Upper lobe of right lung (tissue), 1 donor: Measurements from ENCODE around the gene PEX12. TPM values are rescaled to one million over a fixed set of nuclear protein-coding genes. Genes with fewer than 3 reads are reported as not detected.
"Not testable (repeated sequence)": the region's sequence is repeated elsewhere in the genome, so short reads cannot be mapped to it uniquely, and the experiment has no call there.

ENCODE experiments used
- ATAC-seq: fragments of 200-7000 bp; cut with Tn5 transposase; one replicate; pipeline ENCODE4 v1.9.1; 2020; ENCODE audit warnings: mild to moderate bottlenecking, moderate library complexity
- DNase-seq: peaks from one replicate; pipeline ENCODE4 v3.0.0-alpha.2; 2020
- H3K27ac ChIP-seq: fragments of 200-600 bp; one replicate; pipeline ENCODE4 v1.8.0; 2022
- H3K27me3 ChIP-seq: fragments of 200-600 bp; one replicate; pipeline ENCODE4 v1.8.0; 2022; ENCODE audit warnings: mild to moderate bottlenecking
- H3K36me3 ChIP-seq: fragments of 200-600 bp; one replicate; pipeline ENCODE4 v1.8.0; 2022
- H3K4me1 ChIP-seq: fragments of 200-600 bp; one replicate; pipeline ENCODE4 v1.8.0; 2022
- H3K4me3 ChIP-seq: fragments of 200-600 bp; one replicate; pipeline ENCODE4 v1.8.0; 2022; ENCODE audit warnings: mild to moderate bottlenecking
- H3K9me3 ChIP-seq: fragments of 200-600 bp; one replicate; pipeline ENCODE4 v1.8.0; 2022
- intact Hi-C: fragments of 100-400 bp; cut with DNase I; formaldehyde crosslinking; loops from one replicate; pipeline ENCODE4 v1.11.0; 2022
- total RNA-seq: library from RNA; stranded (reverse); fragmentation: NEBNext Ultra II Directional; extraction: Animal tissue kit (Norgen Biotek cat#: 25700); gene quantifications from one replicate; pipeline ENCODE4 v1.2.1, GENCODE V29; 2021
- TF ChIP-seq, protein P1 (sequence below): fragments of 200-600 bp; IDR thresholded peaks from one replicate; pipeline ENCODE4 v1.8.0; 2022; ENCODE audit warnings: antibody characterized with exemption
- donor health status: DM: no; HTN: yes; CAD: no; lungs with severe emphysema.

Gene PEX12
- total RNA-seq, 1 donor from 2014 or later = 4.7 TPM

DNA sequence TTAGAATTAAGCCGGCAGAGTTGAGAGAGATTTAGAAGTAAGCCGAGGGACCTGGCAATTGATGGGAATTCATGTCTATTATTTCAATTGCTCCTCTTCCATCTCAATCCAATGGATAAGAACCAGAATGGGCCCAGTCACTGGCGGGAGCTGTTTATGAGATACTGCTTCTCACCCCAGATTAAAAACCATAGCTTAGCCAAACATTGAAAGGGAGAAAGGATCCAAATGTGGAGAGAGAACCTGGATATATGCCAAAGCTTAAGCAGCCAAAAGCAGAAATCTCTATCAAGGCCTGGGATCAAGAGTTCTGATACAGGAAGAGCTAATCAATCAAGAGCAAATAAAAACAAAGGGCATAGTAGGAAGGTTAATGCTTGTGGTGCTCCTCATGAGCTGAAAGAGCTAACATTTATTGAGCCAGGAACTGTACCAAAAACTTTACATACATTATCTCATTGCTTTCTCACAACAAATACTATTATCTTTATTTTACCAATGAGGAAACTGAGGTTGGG is 43.7 kb downstream of the PEX12 start:
- Histone ChIP-seq H3K4me3 (peak overlapping the region; percentile 38), H3K9me3 (no peaks in the 10 kb centered on the region), H3K36me3 (no peaks in the 10 kb centered on the region), H3K4me1 (peaks cover 31% of the 10 kb centered on the region), H3K27me3 (no peaks in the 10 kb centered on the region), H3K27ac (no peak overlapping the region)
- intact Hi-C loops = loop anchor here (5.0 to 10.0 kb wide), 2 partner anchors 222 to 360 kb away; no protein-coding TSS in a partner anchor
- no peak for ATAC-seq
- no peak for DNase-seq
- TF ChIP-seq, protein P1, sequence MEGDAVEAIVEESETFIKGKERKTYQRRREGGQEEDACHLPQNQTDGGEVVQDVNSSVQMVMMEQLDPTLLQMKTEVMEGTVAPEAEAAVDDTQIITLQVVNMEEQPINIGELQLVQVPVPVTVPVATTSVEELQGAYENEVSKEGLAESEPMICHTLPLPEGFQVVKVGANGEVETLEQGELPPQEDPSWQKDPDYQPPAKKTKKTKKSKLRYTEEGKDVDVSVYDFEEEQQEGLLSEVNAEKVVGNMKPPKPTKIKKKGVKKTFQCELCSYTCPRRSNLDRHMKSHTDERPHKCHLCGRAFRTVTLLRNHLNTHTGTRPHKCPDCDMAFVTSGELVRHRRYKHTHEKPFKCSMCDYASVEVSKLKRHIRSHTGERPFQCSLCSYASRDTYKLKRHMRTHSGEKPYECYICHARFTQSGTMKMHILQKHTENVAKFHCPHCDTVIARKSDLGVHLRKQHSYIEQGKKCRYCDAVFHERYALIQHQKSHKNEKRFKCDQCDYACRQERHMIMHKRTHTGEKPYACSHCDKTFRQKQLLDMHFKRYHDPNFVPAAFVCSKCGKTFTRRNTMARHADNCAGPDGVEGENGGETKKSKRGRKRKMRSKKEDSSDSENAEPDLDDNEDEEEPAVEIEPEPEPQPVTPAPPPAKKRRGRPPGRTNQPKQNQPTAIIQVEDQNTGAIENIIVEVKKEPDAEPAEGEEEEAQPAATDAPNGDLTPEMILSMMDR = no peak

DNA sequence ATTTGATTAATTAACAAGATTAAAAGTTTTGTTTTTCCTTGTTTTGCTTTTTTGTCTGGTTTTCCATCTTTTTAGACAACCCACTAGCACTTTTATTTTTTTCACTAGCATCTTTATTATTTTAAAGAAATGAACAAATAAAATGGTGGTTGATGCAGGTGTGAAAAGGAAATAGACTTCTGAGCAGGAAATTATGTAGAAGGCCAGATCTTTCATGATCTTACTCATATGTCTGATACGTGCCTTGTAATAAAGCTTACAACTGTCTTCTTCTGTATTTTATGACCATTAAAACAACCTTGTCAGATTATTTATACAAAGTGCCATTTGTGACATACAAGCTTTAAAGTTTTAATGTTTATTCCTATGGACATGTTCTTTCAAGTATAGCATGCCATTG is 47.2 kb downstream of the PEX12 start:
- TF ChIP-seq, protein P1 = no peak
- Histone ChIP-seq H3K4me3 (no peak overlapping the region), H3K27ac (no peak overlapping the region), H3K27me3 (no peaks in the 10 kb centered on the region), H3K4me1 (peaks cover under 1% of the 10 kb centered on the region), H3K36me3 (no peaks in the 10 kb centered on the region), H3K9me3 (no peaks in the 10 kb centered on the region)
- intact Hi-C loops = loop anchor here (5.0 to 10.0 kb wide), 2 partner anchors 219 to 356 kb away; no protein-coding TSS in a partner anchor
- ATAC-seq (no peak), DNase-seq (no peak)

DNA sequence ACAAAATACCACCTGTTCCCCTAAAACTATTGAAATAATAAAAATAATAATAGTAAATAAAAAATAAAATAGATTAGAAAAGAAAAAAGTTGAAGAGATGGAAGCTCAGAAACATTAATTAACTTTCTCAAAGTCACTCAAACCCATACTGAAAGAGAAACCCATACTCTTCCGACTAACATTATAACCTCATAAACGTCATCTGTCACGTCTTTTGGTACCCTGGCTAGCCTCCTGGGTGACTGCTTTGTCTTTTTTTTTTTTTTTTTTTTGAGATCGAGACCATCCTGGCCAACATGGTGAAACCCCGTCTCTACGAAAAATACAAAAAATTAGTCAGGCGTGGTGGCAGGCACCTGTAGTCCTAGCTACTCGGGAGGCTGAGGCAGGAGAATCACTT is 48.5 kb downstream of the PEX12 start:
- ATAC-seq (no peak), DNase-seq (no peak)
- no peaks in the 10 kb centered on the region for H3K36me3 ChIP-seq
- H3K27me3 ChIP-seq = no peaks in the 10 kb centered on the region
- no peak overlapping the region for H3K4me3 ChIP-seq
- intact Hi-C loops = loop anchor here (5.0 to 10.0 kb wide), 2 partner anchors 218 to 355 kb away; no protein-coding TSS in a partner anchor
- TF ChIP-seq, protein P1 = no peak
- no peaks in the 10 kb centered on the region for H3K4me1 ChIP-seq
- no peak overlapping the region for H3K27ac ChIP-seq
- no peaks in the 10 kb centered on the region for H3K9me3 ChIP-seq

DNA sequence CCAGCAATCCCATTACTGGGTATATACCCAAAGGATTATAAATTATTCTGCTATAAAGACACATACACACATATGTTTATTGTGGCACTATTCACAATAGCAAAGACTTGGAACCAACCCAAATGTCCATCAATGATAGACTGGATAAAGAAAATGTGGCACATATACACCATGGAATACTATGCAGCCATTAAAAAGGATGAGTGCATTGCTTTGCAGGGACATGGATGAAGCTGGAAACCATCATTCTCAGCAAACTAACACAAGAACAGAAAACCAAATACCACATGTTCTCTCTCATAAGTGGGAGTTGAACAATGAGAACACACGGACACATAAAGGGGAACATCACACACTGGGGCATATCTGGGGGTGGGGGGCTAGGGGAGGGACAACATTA is 49.0 kb downstream of the PEX12 start:
- ATAC-seq, intact Hi-C loops, H3K27me3 ChIP-seq, H3K27ac ChIP-seq, H3K9me3 ChIP-seq, DNase-seq, H3K4me1 ChIP-seq, H3K4me3 ChIP-seq, H3K36me3 ChIP-seq: not testable (repeated sequence)

Other genes starting within 250 kb of the PEX12 start
- 75.7 TPM for gene SLFN11, start 204.9 kb downstream of the PEX12 start, total RNA-seq
- gene SLFN12, start 146.1 kb downstream of the PEX12 start, total RNA-seq = 12.4 TPM
- gene SLFN13, start 129.8 kb downstream of the PEX12 start, total RNA-seq = 25.7 TPM
- gene SLFN12L, start 40.9 kb downstream of the PEX12 start, total RNA-seq = 5.1 TPM
- not detected for gene SLFN14, start 17.8 kb downstream of the PEX12 start, total RNA-seq
- gene AP2B1, start 8.8 kb upstream of the PEX12 start, total RNA-seq = 153 TPM
- gene RASL10B, start 153.1 kb upstream of the PEX12 start, total RNA-seq = 2.2 TPM
- gene GAS2L2, start 174.7 kb upstream of the PEX12 start, total RNA-seq = not detected
- not detected for gene C17orf50, start 182.3 kb upstream of the PEX12 start, total RNA-seq
- gene MMP28, start 217.1 kb upstream of the PEX12 start, total RNA-seq = 55.6 TPM
- gene TAF15, start 230.9 kb upstream of the PEX12 start, total RNA-seq = 142 TPM